HG03378 (cell line): ENCODE measurements around the gene HYAL2.
A peak's percentile ranks its signal among the peaks of the same experiment; 100 is the strongest.
"Not testable (repeated sequence)": the region's sequence is repeated elsewhere in the genome, so short reads cannot be mapped to it uniquely, and the experiment has no call there.

Experiments
- ATAC-seq: cut with Tn5 transposase; IDR thresholded peaks from one replicate; pipeline ENCODE4 v1.9.1; 2021; ENCODE audit warnings: mild to moderate bottlenecking, moderate library complexity; ENCODE audit not compliant: unreplicated experiment

Gene HYAL2

DNA sequence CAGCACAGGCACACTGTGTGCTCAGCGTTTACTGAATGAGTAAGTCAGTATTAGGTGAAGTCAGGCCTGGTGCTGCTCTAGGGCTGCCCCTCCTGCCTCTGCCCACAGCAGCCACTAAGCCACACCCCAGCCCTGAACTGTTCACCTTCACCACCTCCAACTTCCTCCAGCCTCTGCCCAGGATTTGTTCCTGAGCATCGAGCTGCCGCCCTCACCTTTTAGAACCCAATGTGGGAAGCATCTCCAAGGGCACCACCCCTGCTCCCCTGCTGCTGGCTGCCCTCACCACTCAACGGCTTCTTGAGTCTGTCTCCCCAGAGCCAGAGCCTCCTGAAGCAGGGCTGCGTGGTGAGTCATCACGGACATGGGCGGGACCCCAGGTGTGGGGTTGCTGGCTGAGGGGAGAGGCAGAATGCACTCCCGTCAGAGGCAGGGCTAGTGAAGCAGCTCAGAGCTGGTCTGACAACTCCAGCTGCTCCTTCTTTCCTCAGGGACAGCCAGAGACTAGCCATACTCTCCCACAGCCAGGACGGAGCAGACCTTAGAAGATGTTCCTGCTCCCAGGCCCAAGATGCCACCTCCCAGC, 5.8 kb downstream of the HYAL2 start:
- ATAC-seq = no peak

DNA sequence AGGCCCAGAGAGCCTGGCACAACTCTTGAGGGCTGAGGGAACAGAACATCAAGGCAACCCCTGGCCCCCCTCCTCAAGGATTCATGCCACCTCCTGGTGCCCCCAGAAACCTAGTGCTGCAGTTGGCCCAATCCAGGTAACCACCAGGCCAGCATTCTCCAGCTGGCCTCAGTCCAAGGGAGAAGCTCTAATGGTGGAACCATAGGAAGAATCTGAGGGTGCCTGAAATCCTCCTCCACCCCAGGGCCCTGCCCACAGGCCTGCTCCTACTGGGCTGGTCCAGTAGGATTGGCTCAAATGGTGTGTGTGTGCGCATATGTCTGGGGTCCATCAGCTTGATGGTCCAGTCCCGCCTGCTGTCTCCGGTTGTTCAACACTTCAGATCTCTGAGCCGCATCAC, 7.7 kb downstream of the HYAL2 start:
- no peak for ATAC-seq

DNA sequence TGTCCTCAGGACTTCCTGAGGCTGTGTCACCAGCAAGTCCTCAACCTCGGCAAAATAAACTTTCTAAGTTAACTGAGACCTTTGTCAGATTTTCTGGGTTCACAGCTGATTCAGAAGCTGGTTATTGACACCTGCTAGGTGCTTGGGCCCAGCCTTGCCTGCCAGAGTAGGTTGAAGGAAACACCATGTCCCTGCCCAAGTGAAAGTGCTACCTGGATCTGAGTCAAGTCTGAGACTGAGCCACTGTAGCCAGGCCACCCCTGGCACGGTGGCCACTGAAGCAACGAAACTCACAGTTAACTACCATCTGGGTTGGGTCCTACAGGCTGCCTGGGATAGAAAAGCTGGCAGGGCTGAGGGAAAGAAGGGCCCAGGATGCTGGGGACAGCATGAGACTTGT, 8.2 kb downstream of the HYAL2 start:
- ATAC-seq = no peak

DNA sequence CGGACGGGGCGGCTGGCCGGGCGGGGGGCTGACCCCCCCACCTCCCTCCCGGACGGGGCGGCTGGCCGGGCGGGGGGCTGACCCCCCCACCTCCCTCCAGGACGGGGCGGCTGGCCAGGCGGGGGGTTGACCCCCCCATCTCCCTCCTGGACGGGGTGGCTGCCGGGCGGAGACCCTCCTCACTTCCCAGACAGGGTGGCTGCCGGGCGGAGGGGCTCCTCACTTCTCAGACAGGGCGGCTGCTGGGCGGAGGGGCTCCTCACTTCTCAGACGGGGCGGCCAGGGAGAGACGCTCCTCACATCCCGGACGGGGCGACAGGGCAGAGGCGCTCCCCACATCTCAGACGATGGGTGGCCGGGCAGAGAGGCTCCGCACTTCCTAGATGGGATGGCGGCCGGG, 10.5 kb downstream of the HYAL2 start:
- not testable (repeated sequence) for ATAC-seq

DNA sequence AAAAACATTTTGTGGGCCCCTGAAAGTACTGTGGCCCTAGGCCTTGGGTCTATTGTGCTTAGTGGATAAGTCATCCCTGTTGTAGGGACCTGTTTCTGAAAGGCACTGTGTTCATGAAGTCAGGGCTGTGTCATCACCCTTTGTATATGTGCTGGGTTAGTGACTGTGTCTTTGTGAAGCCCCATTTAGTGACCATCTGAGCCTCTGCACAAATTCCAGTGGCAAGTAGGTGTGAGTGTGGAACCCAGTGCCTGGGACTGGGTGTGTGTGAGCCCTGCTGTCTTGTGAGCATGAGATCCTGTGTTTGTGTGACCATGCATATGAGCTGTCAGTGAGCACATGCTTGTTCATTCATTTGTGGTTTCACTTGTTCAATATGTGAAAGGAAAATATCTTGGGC, 17.9 kb downstream of the HYAL2 start:
- ATAC-seq = no peak

DNA sequence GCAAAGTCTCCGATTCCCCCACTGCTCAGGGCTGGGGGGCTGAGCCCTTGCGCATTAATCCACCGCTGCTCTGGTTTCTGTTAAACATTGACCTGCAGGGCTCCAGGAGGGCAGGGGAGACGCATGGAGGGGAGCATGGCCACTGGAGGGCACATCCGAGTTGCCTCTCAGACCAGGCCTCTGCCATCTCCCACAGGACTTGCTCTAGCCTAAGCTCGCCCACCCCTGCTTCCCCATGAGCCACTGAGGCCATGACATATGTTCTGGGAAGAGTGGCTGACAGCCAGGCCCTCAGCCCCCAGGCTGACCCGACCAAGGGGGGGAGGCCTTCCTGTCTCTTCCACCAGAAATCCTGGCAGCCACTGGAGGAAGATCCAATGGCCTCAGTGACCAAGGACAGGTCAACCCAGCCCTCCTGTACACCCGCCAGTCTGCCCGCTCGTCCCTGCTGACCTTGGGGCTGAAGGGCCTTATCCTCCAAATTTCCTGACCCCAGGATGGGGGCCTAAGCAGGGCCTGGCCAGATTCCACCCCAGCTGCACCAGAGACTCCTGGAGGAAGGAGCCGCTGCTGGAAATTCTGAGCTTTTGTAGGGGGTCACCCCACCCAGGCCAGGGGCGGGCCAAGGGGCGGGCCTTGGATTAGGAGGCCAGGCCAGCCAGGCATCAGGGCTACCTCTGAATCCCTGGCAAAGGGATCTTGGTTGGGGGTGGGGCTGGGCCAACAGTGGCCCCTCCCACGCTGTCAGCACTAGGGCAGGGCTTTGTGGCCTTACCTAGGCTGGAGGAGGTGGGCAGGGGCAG, 19.3 kb downstream of the HYAL2 start, which contains the start of gene HYAL1:
HYAL1 (minus strand) TSS at position 562 of the 803 bp plus-strand sequence. CDS start 618 bp downstream, outside the sequence.
- ATAC-seq = no peak

DNA sequence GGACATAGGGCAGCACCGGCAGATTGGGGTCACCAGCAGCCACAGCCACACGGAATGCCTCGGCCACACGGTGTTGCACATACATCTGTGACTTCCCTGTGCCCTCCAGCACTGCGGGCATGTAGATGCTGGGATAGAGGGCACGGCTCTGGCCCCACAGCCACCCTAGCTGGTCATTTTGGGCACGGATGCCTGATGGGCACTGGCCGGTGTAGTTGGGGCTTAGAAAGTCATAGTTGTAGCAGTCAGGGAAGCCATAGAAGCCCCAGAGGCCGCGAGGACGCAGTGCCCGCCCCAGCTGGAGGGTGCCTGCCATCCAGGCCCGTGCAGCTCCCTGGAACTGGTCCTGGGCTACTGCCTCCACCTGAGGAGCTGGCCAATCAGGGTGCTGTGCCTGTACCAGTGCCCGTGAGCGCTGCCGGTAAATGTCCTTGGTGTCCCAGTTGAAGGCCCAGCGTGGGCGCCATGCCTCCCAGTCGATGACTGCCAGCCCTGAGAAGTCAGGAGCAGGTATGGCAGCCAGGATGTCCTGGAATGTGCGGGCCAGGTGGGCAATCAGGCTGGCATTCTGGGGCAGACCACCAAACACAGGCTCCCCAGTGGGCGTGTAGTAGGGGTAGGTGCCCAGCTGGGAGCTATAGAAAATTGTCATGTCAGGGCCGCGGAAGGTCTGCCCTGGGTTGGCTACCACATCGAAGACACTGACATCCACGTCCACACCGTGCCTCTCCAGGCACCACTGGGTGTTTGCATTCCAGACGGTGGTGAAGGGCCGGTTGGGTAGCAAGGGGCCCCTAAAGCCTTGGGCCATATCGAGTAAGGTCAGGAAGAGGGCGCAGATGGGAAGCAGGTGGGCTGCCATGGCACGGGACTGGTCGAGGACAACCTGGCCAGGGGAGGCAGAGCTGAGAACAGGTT, 20.2 kb downstream of the HYAL2 start:
- no peak for ATAC-seq

DNA sequence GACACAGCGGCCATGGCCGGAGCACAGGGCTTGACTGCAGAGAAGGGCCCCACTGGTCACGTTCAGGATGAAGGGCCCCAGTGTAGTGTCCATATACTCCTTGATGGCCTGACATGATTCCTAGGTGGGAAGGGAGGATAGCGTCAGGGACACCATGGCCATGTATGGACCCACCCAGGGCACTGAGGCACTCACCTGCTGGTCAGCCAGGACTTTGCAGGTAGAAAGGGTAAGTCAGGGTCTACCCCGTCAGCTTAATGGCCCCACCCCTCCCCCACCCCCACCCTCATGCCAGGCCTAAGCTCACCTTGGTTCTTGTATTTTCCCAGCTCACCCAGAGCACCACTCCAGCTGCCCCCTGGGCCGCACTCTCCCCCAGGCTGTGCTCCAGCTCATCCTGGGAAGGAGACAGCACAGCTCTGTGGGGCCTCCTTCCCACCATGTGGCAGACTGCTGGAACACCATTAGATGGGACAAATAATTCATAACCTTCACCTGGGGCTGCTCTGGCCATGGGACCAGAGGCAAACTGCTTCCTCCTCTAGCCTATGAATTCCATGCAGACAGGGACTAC, 21.8 kb downstream of the HYAL2 start:
- ATAC-seq = no peak

DNA sequence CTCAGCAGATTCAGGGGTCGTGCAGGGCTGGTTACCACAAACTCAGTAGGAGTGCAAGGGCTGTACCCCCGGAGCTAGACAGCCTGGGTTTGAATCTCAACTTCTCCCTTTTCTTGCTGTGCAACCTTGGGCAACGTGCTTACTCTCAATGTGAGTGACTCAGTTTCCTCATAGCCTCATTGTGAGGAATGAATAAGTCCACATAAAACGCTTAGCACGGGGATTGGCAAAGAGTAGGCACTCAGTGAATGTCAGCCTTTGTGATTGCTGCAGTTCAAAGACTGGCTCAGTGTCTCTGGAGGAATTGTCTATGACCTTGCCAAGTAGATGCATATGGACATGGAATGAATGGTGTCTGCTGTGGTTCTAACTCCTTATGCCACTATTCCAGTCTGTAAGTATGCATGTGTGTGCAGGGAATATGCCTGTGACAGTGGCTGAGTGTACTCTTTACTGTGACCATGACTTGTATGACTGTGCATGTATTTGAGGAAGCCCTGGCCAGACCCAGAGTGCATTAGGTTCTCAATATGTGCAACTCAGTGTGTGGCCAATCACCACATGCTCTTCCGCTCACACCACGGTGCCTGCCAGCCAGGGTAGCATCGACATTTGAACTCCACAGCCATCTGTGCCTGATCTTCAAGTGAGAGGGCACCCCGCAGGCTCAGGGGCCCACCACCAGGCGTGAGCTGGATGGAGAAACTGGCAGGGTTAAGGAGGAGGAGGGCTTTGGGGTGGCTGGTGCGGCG, 22.4 kb downstream of the HYAL2 start:
- ATAC-seq = no peak

DNA sequence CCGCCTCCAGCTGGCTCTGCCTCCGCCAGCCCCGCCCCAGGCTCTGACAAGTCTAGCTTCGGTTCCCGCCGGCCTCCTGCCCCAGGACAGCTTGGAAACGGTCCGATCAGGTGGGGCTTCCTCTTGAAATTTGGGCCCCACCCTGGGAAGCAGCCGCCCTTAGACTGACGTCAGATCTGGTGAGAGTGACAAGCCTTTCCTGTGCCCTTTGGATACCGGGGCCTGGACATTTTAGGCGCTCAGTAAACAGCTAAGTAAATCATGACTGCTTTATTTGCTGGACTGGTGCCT, 23.0 kb downstream of the HYAL2 start:
- no peak for ATAC-seq

DNA sequence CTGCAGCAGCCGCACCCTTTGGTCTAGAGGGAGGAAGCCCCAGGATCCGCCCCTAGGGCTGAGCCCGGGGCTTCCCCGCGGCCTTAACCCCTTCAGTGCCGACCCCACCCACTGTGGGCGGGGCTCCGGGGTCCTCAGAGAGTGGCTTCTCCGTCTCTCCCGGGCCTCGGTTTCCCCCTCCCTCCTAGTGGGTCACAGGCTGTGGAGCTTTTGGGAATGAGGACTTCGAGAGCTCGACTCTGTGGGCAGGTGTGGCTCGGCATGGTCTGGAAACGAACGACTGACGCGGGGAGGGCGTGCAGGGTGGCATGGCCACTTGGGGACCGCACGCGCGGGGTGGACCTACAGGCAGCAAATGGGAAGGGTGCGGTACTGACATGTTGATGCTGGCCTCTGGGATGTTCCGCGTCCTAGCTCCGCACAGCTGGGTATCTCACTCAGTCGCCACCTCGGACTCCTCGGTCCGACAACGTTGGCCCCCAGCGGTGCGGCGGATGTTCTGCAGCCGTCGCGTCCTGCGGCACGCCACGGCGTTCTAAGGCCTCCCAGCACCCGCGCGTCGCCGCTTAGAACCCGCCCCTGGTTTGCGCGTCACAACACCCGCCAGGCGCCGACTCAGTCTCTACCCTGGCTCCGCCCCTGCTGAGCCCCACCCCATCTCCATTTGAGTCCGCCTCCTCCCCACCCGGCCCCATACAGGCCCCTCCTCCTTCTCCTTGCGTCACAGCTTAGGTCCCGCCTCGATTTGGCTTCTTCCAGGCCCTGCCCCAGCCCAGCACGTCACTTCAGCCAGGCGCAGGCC, 23.5 kb downstream of the HYAL2 start, which contains the start of the genes HYAL3 and NAA80:
HYAL3 (minus strand) TSS at position 570 of the 802 bp plus-strand sequence. CDS start 3,803 bp downstream, outside the sequence.
NAA80 (minus strand) TSS at position 570 of the 802 bp plus-strand sequence. CDS start 1,942 bp downstream, outside the sequence.
- ATAC-seq = peak; percentile 72

DNA sequence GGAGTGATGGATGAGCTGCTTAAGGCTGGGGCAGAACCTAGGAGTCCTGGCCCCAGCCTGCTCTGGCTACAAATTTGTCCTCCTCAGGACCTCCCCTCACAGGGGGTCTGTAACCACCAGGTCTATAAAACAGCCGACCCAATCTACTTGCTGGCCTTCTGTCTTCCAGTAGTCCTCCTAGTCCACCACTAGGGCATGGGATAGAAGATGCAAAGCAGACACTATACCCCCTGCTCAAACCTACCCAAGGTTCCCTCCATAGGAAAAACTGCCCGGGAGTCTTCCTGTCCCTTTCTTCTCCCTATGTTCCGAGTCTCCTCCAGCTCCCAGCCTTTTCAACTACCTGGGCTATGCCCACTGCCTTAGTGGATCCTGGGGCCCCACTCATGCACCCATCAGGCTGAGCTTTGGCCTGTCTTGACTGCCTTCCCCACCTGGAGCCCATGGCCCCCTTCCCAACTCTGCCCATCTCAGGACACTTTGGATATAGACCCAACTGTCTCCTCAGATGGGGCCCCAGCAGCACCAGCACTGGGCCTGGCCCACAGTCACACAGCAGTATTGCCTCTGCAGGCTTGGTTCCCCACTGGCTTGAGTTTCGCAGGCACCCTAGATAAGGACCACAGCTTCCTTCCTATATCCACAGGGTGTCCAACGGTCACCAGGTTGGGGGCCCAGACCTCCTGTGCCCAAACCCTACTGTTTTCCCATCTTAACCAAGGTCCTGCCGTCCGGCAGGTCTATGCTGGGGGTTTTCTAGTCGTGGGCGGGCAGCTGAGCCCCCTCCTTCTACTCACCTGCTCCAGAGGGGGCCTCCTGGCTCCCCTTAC, 24.4 kb downstream of the HYAL2 start:
- no peak for ATAC-seq

DNA sequence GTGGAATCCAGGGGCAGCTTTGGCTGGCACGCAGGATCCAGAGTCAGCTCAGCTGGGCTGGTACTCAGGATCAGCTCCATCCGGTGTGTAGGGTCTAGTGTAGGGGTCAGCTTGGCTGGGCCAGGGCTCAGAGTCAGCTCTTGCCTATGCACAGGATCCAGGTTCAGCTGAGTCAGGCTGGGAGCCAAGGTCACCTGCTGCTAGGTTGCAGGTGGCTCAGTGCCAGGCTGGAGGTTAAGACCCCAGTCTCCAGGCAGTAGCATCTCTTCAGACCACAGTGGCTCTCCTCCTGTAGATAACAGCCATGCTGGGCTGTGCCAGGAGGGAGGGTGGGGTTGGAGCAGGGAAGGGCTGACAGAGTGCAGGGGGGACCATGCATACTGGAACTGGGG, 25.2 kb downstream of the HYAL2 start:
- ATAC-seq = no peak

DNA sequence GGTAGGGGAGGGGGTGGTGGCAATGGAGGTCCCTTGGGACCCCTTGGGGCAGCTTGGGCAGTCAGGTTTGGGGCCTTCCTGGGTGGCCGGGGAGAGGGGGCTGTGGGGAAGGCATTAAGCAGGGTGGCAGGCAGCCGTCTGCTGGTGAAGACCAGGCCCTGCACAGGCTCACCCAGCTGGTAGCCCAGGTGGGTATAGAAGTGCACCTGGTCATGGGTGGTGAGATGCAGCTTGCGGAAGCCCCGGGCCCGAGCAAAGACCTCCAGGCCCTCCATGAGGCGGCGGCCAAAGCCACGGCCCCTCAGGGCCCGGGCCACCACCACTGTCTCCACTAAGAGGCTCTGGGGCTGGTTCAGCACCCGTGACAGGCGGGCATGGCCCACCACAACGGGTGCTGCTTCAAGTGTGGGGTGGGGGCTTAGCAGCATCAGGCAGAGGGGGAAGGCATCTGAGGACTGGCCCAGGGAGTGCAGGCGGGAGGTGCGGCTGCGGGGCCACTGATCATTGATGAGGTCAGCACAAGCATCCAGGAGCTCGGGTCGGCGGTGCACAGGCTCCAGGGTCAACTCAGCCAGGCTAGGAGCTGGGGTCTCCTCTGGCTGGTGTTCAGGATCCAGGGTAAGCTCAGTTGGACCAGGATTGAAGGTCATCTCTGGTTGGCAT, 25.7 kb downstream of the HYAL2 start:
- no peak for ATAC-seq

DNA sequence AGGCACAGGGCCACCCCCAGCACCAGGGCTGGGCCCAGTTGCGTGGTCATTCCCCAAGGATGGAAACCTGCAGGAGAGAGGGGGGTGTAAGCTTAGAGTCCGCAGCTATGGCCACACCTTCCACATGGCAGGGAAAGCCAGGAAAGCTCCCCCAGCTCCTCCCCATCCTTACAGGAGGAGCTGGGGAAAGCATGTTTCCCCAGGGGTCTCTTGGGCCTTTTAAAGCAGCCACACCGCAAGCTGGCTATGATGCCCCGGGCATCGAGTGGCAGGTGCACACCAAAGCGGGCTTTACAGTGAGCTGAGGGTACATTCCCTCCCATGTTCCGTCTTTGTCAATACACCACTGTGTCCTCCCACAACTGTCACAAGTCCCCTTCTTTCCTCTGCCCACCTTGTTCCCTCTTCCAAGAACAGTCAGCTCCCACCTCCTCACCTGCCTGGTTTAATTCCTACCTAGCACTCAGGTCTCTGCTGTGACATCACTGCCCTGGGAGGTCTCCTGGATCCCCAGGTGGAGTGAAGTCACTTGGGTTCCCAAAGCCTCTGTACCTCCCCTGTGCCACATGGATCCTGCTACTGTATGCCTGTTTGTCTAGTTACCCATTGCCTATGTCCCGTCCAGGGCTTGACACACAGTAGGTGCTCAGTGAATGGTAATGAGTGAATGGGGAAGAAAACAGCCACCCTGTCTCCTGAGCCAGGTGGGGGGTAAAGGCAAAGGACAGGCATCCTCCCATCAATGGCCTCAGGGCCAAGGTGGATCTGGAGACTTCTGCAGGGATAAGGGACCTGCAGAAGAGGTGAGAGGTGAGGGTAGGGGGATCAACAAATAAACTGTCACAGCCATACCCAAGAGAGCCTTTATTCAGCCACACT, 26.8 kb downstream of the HYAL2 start:
- ATAC-seq = no peak

DNA sequence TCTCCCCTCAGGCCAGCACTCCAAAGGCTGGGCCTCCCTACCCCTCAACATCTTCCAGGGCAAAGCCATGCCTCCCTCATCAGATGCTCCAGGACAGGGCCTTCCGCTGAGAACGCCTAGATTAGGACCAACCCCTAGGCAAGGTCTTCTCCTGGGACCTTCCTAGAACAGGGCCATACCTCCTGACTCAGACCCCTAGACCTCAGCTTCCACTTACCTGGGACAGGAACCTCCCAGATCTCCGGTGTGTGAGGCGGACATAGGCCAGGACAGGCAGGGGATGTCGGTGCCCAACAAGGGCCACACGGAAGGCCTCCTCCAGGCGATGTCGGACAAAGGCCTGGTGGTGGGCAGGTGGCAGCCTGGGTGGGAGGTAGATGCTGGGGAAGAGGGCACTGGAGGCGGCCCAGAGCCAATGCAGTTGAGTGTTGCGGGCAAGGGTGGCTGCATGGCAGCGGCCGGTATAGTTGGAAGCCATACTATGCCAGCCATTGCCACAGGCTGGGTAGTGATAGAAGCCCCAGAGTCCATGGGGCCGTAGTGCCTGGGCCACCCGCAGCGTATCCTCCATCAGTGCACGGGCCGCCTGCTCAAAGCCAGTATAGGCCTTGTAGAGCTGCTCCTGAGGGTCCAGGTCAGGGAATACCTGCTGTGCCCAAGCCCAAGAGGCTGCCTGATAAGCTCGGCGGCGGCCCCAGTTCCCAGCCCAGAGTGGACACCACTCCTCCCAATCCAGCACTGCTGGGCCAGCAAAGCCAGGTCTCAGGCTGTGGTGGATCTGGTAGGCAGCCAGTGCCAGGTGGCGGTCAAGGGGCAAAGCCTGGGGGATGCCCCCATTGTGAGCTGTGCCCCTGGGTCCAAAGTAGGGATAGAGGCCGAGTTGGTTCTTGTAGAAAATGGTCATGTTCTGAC, 27.8 kb downstream of the HYAL2 start:
- no peak for ATAC-seq
